IPS-11a (cell line): ENCODE measurements around the gene ENTR1.
A peak's percentile ranks its signal among the peaks of the same experiment; 100 is the strongest.
"Not testable (repeated sequence)": the region's sequence is repeated elsewhere in the genome, so short reads cannot be mapped to it uniquely, and the experiment has no call there.

ENCODE experiments used
- H3K4me3 ChIP-seq: one replicate; pipeline ENCODE4 v1.5.1; 2013; ENCODE audit warnings: low read depth, low read length, control low read depth

The ENTR1 gene

DNA sequence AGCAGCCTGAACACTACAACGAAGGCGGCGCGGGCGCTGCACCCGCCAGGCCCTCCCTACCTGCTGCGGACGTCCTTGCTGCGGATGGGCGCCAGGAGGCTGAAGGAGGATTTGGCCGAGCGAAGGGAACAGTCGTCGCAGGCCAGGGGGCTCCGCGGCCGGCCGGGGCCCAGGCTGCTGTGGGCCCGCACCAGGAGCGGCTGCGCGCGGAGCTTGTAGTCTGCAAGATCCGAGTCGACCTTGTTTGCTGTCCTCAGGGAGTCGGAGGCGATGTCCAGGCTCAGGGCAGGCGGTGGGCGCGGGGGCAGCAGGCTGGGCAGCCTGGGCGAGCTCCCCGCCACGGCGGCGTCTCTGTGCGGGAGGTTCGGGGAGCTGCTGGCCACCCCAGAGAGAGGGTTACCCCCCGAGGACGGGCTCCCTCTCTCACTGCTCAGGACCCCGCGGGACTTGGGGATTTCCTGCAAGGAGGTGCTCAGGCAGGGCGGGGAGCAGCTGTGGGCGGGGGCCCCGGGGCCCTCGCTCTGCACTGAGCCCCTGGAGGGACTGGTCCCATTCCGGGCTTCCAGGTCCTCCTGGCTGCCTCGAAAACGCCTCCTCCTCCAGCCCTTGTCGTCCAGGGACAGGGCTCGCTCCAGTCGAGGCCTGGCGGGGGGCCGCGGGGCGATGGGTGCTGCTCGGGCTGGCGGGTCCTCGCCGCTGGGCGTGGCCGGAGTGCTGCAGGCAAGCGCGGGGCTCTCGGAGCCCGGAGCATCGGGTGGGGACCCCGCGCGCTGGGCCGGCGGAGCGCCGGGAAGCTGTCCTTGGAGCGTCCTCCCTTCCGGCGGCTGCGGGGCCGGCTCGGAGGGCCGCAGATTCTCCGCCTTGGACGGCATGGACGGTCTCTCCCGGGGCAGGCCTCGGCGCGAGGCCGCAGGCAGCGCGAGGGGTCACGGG is 28.4 kb upstream of the ENTR1 start:
- H3K4me3 ChIP-seq = peak overlapping the region; percentile 65

GRCh38 chr9:136437839-136438547 is 27.6 kb upstream of the ENTR1 start:
- peak overlapping the region; percentile 65 for H3K4me3 ChIP-seq

GRCh38 chr9:136437430-136437829 is 27.0 kb upstream of the ENTR1 start:
- H3K4me3 ChIP-seq = no peak overlapping the region

DNA sequence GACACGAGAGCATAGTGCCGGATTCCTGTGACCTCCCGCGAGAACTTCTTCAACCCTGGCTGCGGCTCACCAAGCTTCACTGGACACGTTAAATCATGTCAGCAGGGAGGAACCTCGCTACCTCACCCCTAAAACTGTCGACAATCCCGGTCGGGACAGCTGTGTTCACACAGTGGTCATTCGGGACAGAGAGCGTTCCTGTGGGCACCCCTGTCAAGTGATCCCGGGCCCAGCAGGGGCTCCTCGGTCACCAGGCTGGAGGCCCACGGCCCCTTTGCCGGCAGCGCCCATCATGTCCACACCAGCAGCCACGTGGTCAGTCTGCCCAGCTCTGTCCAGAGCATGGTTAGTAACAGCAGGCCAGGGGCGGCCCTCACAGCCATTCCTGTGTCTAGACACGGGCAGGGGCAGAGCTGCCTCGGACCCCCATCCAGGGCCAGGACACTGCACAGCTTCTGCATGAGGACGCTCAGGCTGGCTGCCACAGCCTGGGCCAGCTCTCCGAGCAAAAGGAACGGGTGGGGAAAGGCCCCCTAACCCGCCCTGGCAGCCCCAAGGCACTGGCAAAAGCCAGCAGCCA is 25.7 kb upstream of the ENTR1 start:
- H3K4me3 ChIP-seq = no peak overlapping the region

GRCh38 chr9:136434580-136435169 is 24.3 kb upstream of the ENTR1 start:
- no peak overlapping the region for H3K4me3 ChIP-seq

GRCh38 chr9:136433849-136434579 is 23.6 kb upstream of the ENTR1 start:
- no peak overlapping the region for H3K4me3 ChIP-seq

GRCh38 chr9:136433043-136433715 is 22.8 kb upstream of the ENTR1 start:
- no peak overlapping the region for H3K4me3 ChIP-seq

DNA sequence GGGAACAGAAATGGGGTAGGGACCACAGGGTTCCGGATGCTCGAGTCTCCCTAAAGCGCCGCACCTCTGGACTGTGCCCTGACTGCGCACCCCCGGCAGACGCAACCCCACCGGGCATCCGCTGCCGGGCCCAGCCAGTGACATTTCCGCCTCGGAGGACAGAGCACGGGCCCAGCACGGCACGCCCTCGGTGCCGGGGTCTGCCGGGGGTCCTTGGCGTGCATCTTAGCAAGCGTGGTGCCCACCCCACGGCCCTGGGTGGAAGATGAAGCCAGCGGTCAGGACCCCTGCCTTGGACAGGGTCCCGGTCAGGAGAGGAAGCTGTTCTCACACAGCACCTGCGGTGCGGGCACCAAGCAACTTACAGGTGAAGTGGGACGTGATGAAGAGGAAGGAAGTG is 22.2 kb upstream of the ENTR1 start:
- H3K4me3 ChIP-seq = no peak overlapping the region

DNA sequence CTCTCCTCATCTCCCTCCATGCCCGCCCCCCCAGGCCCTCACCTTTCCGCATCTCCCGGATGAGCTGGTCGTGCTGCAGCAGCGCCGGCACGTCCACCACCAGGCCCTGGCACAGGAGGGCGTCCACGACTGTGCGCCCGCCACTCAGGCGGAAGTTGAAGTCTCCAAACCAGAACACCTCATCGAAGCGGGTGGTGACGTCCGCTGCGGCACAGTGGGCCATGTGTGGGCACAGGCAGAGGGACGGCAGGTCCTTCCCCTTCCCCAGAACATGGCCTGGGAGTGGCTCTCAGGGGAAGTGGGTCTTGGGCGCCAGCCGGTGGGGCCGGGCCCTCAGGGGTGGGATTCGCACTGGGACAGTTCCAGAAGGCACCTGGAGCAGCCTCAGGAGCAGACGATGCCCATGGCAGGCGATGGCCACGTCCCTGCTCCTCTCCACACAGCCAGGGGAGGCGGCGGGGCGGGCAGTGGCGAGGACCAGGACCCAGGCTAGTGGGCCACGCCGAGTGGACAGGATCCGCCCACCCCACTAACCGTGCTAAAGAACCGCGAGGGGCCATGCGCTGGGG is 21.5 kb upstream of the ENTR1 start:
- no peak overlapping the region for H3K4me3 ChIP-seq

GRCh38 chr9:136430588-136431234 is 20.3 kb upstream of the ENTR1 start:
- H3K4me3 ChIP-seq = no peak overlapping the region

- H3K4me3 ChIP-seq = no peak overlapping the region
Observed at GRCh38 chr9:136429683-136430491, 19.5 kb upstream of the ENTR1 start.

- H3K4me3 ChIP-seq = no peak overlapping the region
Observed at GRCh38 chr9:136429075-136429628, 18.7 kb upstream of the ENTR1 start.

DNA sequence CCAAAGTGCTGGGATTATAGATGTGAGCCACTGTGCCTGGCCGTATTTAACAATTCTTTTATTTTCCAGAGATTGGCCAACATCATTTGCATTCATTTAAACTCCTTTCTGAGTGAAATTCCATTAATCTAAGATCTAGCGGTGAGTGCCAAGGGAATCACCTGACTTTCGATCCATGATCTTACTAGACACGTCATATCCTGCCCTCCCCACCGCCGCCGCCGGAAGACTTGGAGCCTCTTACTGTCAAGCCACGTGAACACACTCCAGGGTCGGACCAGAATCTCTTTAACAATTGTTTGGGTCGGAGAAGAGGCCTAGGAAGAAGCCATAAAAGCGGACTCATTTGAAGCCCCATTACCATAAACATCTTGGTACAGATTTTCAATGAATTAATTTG is 16.4 kb upstream of the ENTR1 start:
- H3K4me3 ChIP-seq = no peak overlapping the region

DNA sequence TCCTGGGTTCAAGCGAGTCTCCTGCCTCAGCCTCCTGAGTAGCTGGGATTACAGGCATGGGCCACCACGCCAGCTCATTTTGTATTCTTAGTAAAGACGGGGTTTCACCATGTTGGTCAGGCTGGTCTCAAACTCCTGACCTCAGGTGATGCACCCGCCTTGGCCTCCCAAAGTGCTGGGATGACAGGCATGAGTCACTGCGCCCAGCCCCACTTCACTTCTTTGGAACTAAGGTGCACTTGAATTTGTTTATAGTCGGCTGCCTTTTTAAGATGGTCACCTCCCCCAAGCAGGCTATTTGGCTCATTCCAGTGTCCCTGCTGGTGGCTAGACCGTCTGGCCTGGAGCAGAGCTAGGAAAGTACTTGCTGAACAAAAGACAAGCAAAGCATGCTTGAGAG is 15.0 kb upstream of the ENTR1 start:
- H3K4me3 ChIP-seq = not testable (repeated sequence)

GRCh38 chr9:136424750-136425362 is 14.4 kb upstream of the ENTR1 start:
- H3K4me3 ChIP-seq = no peak overlapping the region

- H3K4me3 ChIP-seq = no peak overlapping the region
Observed at GRCh38 chr9:136423432-136424146, 13.2 kb upstream of the ENTR1 start.

DNA sequence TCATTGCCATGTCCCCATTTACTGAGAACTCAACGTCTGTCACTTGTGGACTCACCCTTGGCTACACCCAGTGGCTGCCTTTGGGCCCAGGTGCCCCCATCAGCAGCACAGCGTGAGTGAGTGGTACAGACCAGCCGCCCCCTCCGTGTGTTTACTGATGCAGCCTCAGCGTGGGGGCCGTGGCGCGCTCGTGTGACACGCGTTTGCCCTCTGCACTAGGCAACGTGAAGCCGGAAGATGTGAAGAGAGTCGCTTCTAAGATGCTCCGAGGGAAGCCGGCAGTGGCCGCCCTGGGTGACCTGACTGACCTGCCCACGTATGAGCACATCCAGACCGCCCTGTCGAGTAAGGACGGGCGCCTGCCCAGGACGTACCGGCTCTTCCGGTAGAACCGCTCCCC is 12.5 kb upstream of the ENTR1 start:
- no peak overlapping the region for H3K4me3 ChIP-seq
